ENCODE results near the gene ARPP19.
"Not testable (repeated sequence)": the region's sequence is repeated elsewhere in the genome, so short reads cannot be mapped to it uniquely, and the experiment has no call there.

The ARPP19 gene

DNA sequence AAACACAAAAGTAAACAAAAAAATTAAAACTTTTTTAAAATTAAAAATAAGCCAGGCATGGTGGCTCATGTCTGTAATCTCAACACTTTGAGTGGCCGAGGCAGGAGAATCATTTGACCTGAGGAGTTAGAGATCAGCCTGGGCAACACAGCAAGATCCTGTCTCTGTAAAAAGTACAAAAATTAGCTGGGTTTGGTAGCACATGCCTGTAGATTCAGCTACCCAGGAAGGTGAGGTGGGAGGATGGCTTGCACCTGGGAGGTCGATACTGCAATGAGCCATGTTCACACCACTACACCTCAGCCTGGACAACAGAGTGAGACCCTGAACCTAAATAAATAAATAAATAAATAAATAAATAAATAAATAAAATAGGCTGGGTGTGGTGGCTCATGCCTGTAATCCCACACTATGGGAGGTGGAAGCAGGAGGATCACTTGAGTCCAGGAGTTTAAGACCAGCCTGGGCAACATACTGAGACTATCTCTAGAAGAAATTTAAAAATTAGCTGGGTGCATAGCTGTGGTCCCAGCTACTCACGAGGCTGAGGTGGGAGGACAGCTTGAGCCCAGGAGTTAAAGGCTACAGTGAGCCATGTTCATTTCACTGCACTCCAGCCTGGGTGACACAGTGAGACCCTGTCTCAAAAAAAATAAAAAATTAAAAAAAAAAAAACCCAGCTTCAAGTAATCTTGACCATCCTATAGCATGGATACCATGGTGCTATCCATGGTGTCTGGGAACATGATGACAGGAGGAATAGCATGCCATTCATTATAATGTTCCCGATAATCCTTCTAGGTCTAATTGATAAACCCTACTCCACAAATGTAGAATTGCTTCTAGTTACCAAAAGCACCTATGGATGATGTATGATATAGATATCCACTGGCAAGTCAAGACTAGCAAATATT is 44.4 kb downstream of the ARPP19 start:
- Histone ChIP-seq H3K9me3 (ENCODE audit: low read length) (no peaks in the 10 kb centered on the region), H3K27ac (ENCODE audit: low read depth, low read length) (no peak overlapping the region), H3K36me3 (ENCODE audit: insufficient read depth, low read length) (no peaks in the 10 kb centered on the region), H3K4me1 (ENCODE audit: insufficient read depth, low read length) (peaks cover 15% of the 10 kb centered on the region), H3K27me3 (ENCODE audit: control insufficient read depth in 1 of 2, insufficient read depth in 2 of 2, low read length in 2 of 2) (no peaks in the 10 kb centered on the region), H3K4me3 (ENCODE audit: low read depth in 1 of 2, low read length in 2 of 2) (no peak overlapping the region), H3K9ac (ENCODE audit: low read length) (no peak overlapping the region)

DNA sequence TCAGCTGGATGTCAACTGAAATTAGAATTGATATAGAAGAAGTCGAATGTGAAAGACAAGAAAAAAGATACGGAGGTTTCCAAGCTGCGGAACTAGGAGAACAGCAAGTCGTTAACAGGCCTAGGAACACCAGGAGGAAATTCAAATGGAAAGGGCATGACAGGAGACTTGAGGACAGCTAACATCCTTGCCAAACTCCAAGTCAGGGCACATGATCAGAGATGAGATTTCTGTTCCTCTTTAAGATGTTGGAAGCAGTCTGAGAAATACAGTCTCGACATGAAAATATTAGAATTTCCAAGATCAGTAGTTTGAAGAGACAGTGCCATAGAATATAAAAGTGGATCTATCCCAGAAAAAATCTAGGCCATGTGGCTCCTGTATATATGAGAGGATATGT is 45.2 kb downstream of the ARPP19 start:
- Histone ChIP-seq H3K4me1 (ENCODE audit: insufficient read depth, low read length) (peaks cover 12% of the 10 kb centered on the region), H3K9ac (ENCODE audit: low read length) (no peak overlapping the region), H3K4me3 (ENCODE audit: low read depth in 1 of 2, low read length in 2 of 2) (no peak overlapping the region), H3K9me3 (ENCODE audit: low read length) (no peaks in the 10 kb centered on the region), H3K27ac (ENCODE audit: low read depth, low read length) (no peak overlapping the region), H3K27me3 (ENCODE audit: control insufficient read depth in 1 of 2, insufficient read depth in 2 of 2, low read length in 2 of 2) (no peaks in the 10 kb centered on the region), H3K36me3 (ENCODE audit: insufficient read depth, low read length) (no peaks in the 10 kb centered on the region)

DNA sequence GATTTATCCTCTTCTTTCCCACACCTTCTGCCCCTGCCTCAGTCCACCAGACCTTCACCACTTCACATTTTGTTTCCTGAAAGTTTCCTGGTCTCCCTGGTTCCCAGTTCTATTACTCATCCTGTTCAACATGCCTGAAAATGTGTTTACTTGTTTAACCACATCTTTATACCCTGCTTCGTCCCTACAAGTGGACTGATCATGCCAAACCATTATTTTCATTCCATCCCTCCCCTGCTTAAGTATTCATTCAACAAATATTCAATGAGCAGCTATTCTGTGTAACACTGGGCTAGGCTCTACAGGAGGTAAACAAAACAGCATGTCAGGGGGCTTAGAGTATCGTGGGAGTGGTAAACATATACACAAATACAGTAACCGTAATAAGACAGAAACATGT is 45.6 kb downstream of the ARPP19 start:
- H3K9ac ChIP-seq (ENCODE audit: low read length): no peak overlapping the region
- peaks cover 12% of the 10 kb centered on the region for H3K4me1 ChIP-seq (ENCODE audit: insufficient read depth, low read length)
- H3K27me3 ChIP-seq (ENCODE audit: control insufficient read depth in 1 of 2, insufficient read depth in 2 of 2, low read length in 2 of 2): no peaks in the 10 kb centered on the region
- H3K27ac ChIP-seq (ENCODE audit: low read depth, low read length): no peak overlapping the region
- H3K36me3 ChIP-seq (ENCODE audit: insufficient read depth, low read length): no peaks in the 10 kb centered on the region
- no peak overlapping the region for H3K4me3 ChIP-seq (ENCODE audit: low read depth in 1 of 2, low read length in 2 of 2)
- H3K9me3 ChIP-seq (ENCODE audit: low read length): no peaks in the 10 kb centered on the region

DNA sequence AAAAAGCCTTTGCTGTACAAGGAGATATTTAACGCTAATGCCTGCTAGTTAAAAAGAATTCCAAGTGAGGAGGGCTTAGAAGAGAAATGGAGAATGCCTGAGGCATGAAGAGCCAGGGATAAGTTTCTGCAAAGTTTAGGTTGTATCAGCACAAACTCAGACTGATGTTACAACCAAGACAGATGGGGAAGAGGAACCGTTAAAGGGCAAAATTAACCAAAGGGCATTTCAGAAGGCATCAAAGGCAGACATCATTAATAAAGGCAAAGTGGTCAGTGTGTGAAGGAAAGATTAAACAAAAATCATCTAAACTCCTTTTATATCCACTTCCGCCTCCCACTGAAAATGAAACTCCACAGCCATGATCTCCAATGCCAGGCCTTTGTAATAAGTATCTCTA is 47.1 kb downstream of the ARPP19 start:
- Histone ChIP-seq H3K4me3 (ENCODE audit: low read depth in 1 of 2, low read length in 2 of 2) (no peak overlapping the region), H3K27me3 (ENCODE audit: control insufficient read depth in 1 of 2, insufficient read depth in 2 of 2, low read length in 2 of 2) (no peaks in the 10 kb centered on the region), H3K9me3 (ENCODE audit: low read length) (no peaks in the 10 kb centered on the region), H3K4me1 (ENCODE audit: insufficient read depth, low read length) (peaks cover 6% of the 10 kb centered on the region), H3K27ac (ENCODE audit: low read depth, low read length) (no peak overlapping the region), H3K9ac (ENCODE audit: low read length) (no peak overlapping the region), H3K36me3 (ENCODE audit: insufficient read depth, low read length) (no peaks in the 10 kb centered on the region)

DNA sequence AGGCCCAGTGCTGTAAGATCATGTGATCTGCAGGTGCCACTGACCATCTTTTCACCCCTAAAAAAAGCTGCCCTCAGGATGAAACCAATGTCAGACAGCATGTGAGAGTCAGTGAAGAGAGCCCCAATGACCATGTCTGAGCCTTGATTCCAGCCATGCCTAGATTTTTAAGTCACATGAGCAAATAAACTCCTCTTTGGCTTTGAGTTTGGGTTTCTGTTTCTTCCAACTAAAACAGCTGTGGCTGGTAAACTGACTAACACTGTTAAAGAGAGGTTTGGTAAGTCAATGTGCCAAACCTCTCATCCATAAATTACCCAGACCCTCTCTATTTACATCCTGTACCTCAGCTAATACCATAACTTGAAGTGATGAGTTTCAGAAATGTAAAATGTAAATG is 48.4 kb downstream of the ARPP19 start:
- Histone ChIP-seq H3K9me3 (ENCODE audit: low read length) (no peaks in the 10 kb centered on the region), H3K27me3 (ENCODE audit: control insufficient read depth in 1 of 2, insufficient read depth in 2 of 2, low read length in 2 of 2) (no peaks in the 10 kb centered on the region), H3K4me3 (ENCODE audit: low read depth in 1 of 2, low read length in 2 of 2) (no peak overlapping the region), H3K36me3 (ENCODE audit: insufficient read depth, low read length) (no peaks in the 10 kb centered on the region), H3K4me1 (ENCODE audit: insufficient read depth, low read length) (peaks cover 6% of the 10 kb centered on the region), H3K27ac (ENCODE audit: low read depth, low read length) (no peak overlapping the region), H3K9ac (ENCODE audit: low read length) (no peak overlapping the region)

DNA sequence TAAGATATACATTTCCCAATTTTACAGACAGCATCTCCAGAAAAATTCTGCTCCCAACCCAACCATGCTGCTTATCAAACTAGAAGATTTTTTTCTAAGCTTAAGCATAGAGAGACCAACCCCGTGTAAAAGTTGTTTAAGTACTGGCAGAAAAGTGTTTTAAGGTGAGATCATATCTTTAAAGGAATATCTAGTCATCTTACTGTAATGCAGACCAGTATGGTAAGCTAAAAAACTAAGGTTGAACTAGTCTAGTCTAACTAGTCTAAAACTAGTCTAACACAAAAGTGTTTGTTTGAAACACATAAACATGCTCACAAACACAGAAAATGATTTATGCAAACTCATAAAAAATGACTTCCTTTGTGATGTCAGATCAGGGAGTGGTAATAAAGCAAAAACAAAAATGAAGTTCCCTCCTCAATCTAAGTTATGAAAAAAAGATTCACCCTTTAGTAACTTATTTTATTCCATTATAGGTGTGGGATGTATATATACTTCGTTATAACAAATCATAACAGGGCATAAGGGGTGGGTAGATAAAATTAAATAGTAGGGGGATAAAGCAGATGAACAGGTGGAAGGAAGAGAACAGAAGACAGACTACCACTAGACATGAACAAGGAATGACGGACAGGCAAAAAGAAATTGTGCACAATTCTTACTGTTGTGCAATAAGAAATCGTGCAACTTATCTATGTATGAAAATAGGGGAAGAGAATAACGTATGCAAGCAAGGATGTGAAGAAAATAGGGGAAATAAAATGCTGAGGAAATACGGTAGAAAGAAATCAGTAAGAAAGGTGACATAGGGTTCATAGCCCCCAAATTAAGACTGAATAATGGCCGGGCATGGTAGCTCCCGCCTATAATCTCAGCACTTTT is 50.1 kb downstream of the ARPP19 start:
- H3K9me3 ChIP-seq (ENCODE audit: low read length): no peaks in the 10 kb centered on the region
- no peak overlapping the region for H3K9ac ChIP-seq (ENCODE audit: low read length)
- H3K36me3 ChIP-seq (ENCODE audit: insufficient read depth, low read length): no peaks in the 10 kb centered on the region
- H3K27me3 ChIP-seq (ENCODE audit: control insufficient read depth in 1 of 2, insufficient read depth in 2 of 2, low read length in 2 of 2): no peaks in the 10 kb centered on the region
- no peak overlapping the region for H3K4me3 ChIP-seq (ENCODE audit: low read depth in 1 of 2, low read length in 2 of 2)
- H3K4me1 ChIP-seq (ENCODE audit: insufficient read depth, low read length): peaks cover 6% of the 10 kb centered on the region
- no peak overlapping the region for H3K27ac ChIP-seq (ENCODE audit: low read depth, low read length)

DNA sequence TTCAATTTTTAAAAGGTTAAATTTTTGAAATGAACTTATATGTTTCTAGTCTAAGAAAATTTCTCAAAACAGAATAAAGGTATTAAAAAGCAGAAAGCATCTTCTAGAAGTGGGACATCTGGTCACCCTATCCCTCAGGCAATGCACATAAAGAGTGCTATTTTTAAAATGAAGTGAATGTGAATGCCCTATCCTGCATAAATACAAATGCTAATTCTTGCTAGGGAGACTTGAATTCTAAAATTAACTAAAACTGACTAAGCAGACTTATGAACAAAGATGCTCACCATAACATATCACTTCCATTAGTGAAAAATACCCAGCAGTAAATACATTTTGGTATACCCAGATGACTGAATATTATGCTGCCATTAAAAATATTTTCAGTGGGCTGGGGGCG is 51.8 kb downstream of the ARPP19 start:
- Histone ChIP-seq H3K9ac (ENCODE audit: low read length) (no peak overlapping the region), H3K9me3 (ENCODE audit: low read length) (no peaks in the 10 kb centered on the region), H3K4me3 (ENCODE audit: low read depth in 1 of 2, low read length in 2 of 2) (no peak overlapping the region), H3K27ac (ENCODE audit: low read depth, low read length) (no peak overlapping the region), H3K36me3 (ENCODE audit: insufficient read depth, low read length) (no peaks in the 10 kb centered on the region), H3K4me1 (ENCODE audit: insufficient read depth, low read length) (peaks cover 6% of the 10 kb centered on the region), H3K27me3 (ENCODE audit: control insufficient read depth in 1 of 2, insufficient read depth in 2 of 2, low read length in 2 of 2) (no peaks in the 10 kb centered on the region)

DNA sequence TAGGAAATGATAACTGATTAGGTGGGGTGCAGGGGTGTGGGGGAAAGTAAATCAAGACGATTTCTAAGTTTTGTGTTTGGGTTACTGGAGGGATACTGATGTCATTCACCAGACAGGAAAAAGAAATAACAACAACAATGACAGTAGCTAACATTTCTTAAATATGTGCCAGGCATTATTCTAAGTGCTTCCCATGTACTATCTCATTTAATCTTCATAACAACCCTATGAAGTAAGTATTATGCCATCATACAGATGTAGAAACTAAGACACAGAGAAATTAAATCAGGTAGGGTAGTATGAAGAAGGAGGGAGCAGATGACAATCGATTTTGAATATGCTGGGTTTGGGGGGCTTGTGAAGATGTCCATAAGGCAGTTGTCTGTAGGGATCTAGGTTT is 53.5 kb downstream of the ARPP19 start:
- Histone ChIP-seq H3K27me3 (ENCODE audit: control insufficient read depth in 1 of 2, insufficient read depth in 2 of 2, low read length in 2 of 2) (no peaks in the 10 kb centered on the region), H3K36me3 (ENCODE audit: insufficient read depth, low read length) (no peaks in the 10 kb centered on the region), H3K9ac (ENCODE audit: low read length) (no peak overlapping the region), H3K4me1 (ENCODE audit: insufficient read depth, low read length) (peaks cover 13% of the 10 kb centered on the region), H3K4me3 (ENCODE audit: low read depth in 1 of 2, low read length in 2 of 2) (no peak overlapping the region), H3K27ac (ENCODE audit: low read depth, low read length) (no peak overlapping the region), H3K9me3 (ENCODE audit: low read length) (no peaks in the 10 kb centered on the region)

DNA sequence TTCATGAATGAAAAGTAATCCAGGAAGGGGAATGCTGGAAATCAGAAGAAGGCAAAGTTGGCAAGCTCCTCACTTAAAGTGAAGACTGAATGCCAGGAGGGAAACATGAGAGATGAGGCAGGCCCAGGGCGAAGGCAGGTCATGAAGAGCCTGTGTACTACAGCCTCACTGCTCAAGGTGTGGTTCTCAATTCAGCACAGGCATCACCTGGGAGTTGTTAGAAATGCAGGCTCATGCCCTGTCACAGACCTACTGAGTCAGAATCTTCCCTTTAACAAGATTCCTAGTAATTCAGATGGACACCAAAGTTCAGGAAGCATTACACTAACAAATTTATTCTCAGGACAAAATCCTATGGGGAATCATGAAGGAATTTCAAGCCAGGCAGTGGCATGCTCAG is 54.3 kb downstream of the ARPP19 start:
- H3K27ac ChIP-seq (ENCODE audit: low read depth, low read length): no peak overlapping the region
- H3K9ac ChIP-seq (ENCODE audit: low read length): no peak overlapping the region
- H3K27me3 ChIP-seq (ENCODE audit: control insufficient read depth in 1 of 2, insufficient read depth in 2 of 2, low read length in 2 of 2): no peaks in the 10 kb centered on the region
- H3K4me1 ChIP-seq (ENCODE audit: insufficient read depth, low read length): peaks cover 11% of the 10 kb centered on the region
- H3K9me3 ChIP-seq (ENCODE audit: low read length): no peaks in the 10 kb centered on the region
- no peaks in the 10 kb centered on the region for H3K36me3 ChIP-seq (ENCODE audit: insufficient read depth, low read length)
- H3K4me3 ChIP-seq (ENCODE audit: low read depth in 1 of 2, low read length in 2 of 2): no peak overlapping the region

DNA sequence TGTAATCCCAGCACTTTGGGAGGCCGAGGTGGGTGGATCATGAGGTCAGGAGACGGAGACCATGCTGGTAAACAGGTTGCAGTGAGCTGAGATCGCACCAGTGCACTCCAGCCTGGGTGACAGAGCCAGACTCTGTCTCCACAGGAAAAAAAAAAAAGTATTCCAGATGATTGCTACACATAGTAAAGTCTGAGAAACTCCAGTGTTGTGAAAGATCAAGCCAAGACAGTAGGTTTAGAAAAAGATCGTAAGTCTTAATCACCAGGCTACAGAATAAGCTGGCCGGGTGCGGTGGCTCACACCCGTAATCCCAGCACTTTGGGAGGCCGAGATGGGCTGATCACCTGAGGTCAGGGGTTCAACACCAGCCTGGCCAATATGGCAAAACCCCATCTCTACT is 56.0 kb downstream of the ARPP19 start:
- not testable (repeated sequence) for H3K9me3 ChIP-seq (ENCODE audit: low read length); H3K36me3 ChIP-seq (ENCODE audit: insufficient read depth, low read length); H3K27me3 ChIP-seq (ENCODE audit: control insufficient read depth in 1 of 2, insufficient read depth in 2 of 2, low read length in 2 of 2); H3K9ac ChIP-seq (ENCODE audit: low read length); H3K27ac ChIP-seq (ENCODE audit: low read depth, low read length); H3K4me3 ChIP-seq (ENCODE audit: low read depth in 1 of 2, low read length in 2 of 2)
- H3K4me1 ChIP-seq (ENCODE audit: insufficient read depth, low read length): peaks cover 11% of the 10 kb centered on the region

DNA sequence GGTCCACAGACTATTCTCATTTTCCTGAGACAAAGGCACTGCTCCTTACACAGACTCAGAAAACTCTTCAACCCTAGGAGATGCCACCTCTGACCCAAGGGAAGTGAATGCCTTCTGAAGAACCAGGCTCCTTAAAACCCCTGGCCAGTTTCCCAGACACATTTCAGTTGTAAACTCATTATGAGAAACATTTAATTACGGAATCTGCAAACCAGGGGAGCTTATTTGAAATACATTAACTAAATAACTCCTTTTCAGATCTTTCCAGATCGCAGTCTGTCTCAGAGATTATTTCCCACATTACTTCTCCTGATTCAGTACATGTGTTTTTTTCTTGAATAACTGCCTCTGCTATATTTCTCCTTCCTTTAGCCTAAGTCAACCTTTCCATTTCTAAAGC is 57.7 kb downstream of the ARPP19 start:
- Histone ChIP-seq H3K4me3 (ENCODE audit: low read depth in 1 of 2, low read length in 2 of 2) (no peak overlapping the region), H3K36me3 (ENCODE audit: insufficient read depth, low read length) (no peaks in the 10 kb centered on the region), H3K27me3 (ENCODE audit: control insufficient read depth in 1 of 2, insufficient read depth in 2 of 2, low read length in 2 of 2) (no peaks in the 10 kb centered on the region), H3K9me3 (ENCODE audit: low read length) (no peaks in the 10 kb centered on the region), H3K27ac (ENCODE audit: low read depth, low read length) (no peak overlapping the region), H3K9ac (ENCODE audit: low read length) (no peak overlapping the region), H3K4me1 (ENCODE audit: insufficient read depth, low read length) (peaks cover 11% of the 10 kb centered on the region)

Data from muscle layer of colon (tissue), 2 donors.